ENCODE results near the gene C10orf71. TPM values are rescaled to one million over a fixed set of nuclear protein-coding genes. Genes with fewer than 3 reads are reported as not detected.

Gene C10orf71
- total RNA-seq, 2 experiments from 2014 or later, result not detected

DNA sequence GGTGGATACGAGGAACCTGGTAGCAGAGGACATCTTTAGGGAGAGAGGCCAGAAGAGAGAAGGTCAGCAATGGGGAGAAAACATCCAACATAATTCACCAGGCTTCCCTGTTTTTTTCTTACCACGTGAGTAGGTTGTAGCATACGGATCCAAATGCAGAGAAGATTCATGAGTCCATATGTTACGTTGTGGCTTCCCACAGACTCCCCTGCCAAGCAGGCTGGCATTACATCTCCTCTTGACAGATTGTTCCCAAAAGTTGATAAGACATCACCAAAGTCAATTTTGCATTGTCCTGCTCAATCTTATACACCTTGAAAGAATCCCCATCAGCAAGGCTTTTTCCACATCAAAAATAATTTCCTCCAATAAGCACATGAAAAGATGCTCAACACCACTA, 57.2 kb downstream of the C10orf71 start:
- Mint-ChIP-seq H3K27ac (no peak overlapping the region), H3K9me3 (no peaks in the 10 kb centered on the region), H3K27me3 (peaks cover 4% of the 10 kb centered on the region), H3K36me3 (no peaks in the 10 kb centered on the region), H3K4me1 (ENCODE audit: low read depth) (peaks cover 5% of the 10 kb centered on the region), H3K4me3 (no peak overlapping the region)
- CTCF ChIA-PET, result no interaction called here
- POLR2A ChIA-PET, result no interaction called here
- intact Hi-C loops (cut with micrococcal nuclease), result no loop called here
- no peak for DNase-seq

DNA sequence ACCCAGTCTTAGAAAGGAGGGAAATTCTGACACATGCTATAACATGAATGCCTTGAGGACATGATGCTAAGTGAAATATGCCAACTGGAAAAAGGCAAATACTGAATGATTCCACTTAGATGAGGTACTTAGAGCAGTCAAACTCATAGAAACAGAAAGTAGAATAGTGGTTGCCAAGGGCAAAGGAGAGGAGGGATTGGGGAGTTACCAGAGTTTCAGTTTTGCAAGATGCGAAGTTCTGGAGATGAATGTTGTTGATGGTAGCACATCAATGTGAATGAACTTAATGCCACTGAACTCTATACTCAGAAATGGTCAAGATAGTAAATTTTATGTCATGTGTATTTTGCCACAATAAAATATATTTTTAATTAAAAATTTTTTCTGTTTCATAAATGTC, 58.0 kb downstream of the C10orf71 start:
- Mint-ChIP-seq H3K9me3 (no peaks in the 10 kb centered on the region), H3K27me3 (peaks cover 4% of the 10 kb centered on the region), H3K4me3 (no peak overlapping the region), H3K4me1 (ENCODE audit: low read depth) (peaks cover 5% of the 10 kb centered on the region), H3K27ac (no peak overlapping the region), H3K36me3 (no peaks in the 10 kb centered on the region)
- ChIA-PET POLR2A (no interaction called here), CTCF (no interaction called here)
- no peak for DNase-seq
- intact Hi-C loops (cut with micrococcal nuclease), result no loop called here

DNA sequence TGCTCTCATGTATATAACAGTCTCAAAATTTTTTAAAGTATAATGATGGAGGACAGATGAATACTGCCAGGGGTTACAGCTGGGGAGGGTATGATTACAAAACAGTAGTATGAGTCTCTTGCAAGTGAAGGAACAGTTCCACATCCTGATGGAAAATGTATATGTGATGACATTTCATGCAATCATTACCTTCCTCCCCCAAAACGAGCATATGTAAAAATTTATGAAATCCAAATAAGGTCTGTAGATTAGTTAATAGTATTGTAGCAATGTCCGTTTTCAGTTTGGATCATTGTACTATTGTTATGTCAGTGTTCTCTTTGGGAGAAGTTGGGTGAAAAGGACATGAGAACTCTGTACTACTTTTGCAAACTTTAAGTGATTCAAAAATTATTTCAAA, 58.9 kb downstream of the C10orf71 start:
- H3K9me3 Mint-ChIP-seq, result no peaks in the 10 kb centered on the region
- peaks cover 4% of the 10 kb centered on the region for H3K27me3 Mint-ChIP-seq
- intact Hi-C loops (cut with micrococcal nuclease), result no loop called here
- POLR2A ChIA-PET, result no interaction called here
- CTCF ChIA-PET, result interaction anchor here (1.4 kb wide), 1 partner anchor 50 kb away, joined by 4 read pairs; no protein-coding TSS in a partner anchor
- no peak overlapping the region for H3K27ac Mint-ChIP-seq
- H3K4me1 Mint-ChIP-seq (ENCODE audit: low read depth), result peaks cover 5% of the 10 kb centered on the region
- H3K36me3 Mint-ChIP-seq, result no peaks in the 10 kb centered on the region
- DNase-seq, result no peak
- H3K4me3 Mint-ChIP-seq, result no peak overlapping the region

DNA sequence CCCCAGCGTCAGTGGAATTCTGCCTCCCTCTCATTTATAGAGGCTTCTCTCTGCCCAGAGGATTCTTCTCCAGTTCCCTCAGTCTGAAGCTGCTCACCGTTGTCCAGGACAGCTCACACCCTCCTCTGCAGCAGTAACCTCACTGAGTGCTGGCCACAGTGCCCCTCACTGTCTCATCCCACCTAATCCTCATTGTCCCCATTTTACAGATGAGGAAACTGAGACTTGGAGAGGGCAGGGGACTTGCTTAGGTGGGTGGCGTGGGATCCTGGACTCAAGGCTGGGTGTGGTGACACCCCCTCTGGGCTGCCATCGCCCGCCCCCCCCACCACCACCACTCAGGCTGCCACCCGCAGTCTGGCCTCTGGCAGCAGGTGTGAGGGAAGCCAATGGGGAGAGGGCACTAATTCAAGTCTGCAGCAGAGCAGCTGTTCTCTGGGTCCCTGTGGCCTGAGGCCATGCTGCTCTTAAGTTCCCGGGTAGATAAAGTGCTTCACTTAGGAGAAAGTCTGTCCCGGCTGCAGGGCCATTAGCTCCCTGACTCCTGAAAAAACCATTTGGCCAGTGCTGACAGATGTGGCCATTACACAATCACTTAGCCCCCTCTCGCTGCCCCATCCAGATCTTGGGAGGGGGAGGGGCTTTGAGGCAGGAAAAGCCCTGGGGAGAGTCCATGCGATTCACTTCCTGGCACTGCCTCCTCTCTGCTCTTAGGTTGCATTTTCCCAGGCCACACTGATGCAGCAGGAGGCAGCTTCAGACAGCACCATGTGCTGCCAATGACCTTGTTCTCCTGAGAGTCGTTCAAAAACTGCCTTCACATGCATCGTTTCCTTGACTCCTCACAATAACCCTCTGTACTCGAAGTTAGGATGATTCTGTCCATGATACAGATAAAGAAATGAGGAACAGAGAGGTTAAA, 60.6 kb downstream of the C10orf71 start:
- intact Hi-C loops (cut with micrococcal nuclease), result no loop called here
- Mint-ChIP-seq H3K4me1 (ENCODE audit: low read depth) (peaks cover 5% of the 10 kb centered on the region), H3K36me3 (no peaks in the 10 kb centered on the region), H3K27ac (no peak overlapping the region), H3K9me3 (no peaks in the 10 kb centered on the region), H3K4me3 (no peak overlapping the region), H3K27me3 (peaks cover 4% of the 10 kb centered on the region)
- ChIA-PET POLR2A (no interaction called here), CTCF (no interaction called here)
- DNase-seq, result no peak

DNA sequence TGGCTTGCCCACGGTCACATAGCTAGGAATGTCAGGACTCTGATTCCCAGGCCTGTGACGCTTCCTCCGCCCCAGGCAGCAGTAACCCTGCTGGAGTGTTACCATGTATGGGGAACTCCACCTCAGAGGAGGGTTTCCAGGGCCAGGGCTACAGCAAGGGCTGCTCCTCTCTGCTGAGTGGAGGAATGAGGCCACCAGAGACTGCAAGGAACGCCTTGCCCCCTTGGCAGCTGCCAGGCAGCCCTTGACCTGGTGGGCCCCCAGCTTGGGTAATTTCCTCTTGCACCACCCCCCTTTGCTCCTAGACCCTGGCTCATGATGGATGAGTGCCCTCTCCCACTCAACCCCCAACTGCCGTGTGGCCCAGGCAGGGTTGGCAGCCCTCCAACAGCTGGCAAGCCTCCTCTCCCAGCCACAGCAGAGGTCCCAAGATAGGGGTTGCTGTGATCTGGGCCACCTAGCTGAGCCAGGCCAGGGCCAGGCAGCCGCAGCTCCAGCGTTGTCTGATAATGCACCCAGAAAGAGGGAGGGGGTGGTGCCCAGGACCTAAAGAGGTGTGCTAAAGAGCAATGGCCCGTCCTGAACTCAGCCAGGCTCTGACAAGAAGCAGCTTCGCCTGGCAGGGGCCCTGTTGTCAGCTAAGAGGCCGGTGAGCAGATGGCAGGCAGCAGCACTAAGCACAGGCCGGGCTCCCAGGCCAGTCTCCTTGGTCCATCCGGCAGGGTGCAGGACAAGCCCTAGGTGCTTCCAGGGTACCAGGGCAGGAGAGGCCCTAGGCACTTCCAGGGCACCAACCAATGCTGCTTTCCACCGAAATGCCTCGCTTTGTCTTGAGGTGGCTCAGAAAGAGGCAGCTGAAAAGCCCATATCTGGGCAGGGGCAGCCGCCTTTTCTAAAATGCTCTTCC, 61.6 kb downstream of the C10orf71 start:
- no peak overlapping the region for H3K27ac Mint-ChIP-seq
- peaks cover 5% of the 10 kb centered on the region for H3K27me3 Mint-ChIP-seq
- POLR2A ChIA-PET, result no interaction called here
- no peaks in the 10 kb centered on the region for H3K9me3 Mint-ChIP-seq
- no peaks in the 10 kb centered on the region for H3K36me3 Mint-ChIP-seq
- peaks cover 5% of the 10 kb centered on the region for H3K4me1 Mint-ChIP-seq (ENCODE audit: low read depth)
- DNase-seq, result no peak
- intact Hi-C loops (cut with micrococcal nuclease), result no loop called here
- H3K4me3 Mint-ChIP-seq, result no peak overlapping the region
- CTCF ChIA-PET, result no interaction called here

DNA sequence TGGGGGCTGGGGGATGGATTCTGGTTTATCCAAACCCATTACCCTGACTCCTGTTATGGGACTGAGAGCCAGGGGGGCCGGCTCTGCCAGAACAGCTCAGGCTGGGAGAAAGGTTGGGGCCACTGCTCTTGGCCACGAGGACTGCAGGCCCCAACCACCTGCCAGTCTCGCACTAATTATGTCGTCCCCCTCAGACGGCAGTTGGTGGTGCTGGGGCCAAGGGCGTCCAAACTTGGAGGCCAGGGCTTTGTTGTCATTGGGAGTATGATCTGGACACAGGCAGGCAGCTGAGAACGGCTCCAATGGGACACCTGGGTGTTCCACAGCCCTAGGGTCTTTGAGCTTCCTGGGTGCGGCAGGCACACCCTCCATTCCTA, 62.2 kb downstream of the C10orf71 start:
- Mint-ChIP-seq H3K4me1 (ENCODE audit: low read depth) (peaks cover 5% of the 10 kb centered on the region), H3K9me3 (no peaks in the 10 kb centered on the region), H3K27ac (no peak overlapping the region), H3K36me3 (no peaks in the 10 kb centered on the region), H3K27me3 (peaks cover 5% of the 10 kb centered on the region), H3K4me3 (no peak overlapping the region)
- ChIA-PET CTCF (no interaction called here), POLR2A (no interaction called here)
- intact Hi-C loops (cut with micrococcal nuclease), result no loop called here
- no peak for DNase-seq

DNA sequence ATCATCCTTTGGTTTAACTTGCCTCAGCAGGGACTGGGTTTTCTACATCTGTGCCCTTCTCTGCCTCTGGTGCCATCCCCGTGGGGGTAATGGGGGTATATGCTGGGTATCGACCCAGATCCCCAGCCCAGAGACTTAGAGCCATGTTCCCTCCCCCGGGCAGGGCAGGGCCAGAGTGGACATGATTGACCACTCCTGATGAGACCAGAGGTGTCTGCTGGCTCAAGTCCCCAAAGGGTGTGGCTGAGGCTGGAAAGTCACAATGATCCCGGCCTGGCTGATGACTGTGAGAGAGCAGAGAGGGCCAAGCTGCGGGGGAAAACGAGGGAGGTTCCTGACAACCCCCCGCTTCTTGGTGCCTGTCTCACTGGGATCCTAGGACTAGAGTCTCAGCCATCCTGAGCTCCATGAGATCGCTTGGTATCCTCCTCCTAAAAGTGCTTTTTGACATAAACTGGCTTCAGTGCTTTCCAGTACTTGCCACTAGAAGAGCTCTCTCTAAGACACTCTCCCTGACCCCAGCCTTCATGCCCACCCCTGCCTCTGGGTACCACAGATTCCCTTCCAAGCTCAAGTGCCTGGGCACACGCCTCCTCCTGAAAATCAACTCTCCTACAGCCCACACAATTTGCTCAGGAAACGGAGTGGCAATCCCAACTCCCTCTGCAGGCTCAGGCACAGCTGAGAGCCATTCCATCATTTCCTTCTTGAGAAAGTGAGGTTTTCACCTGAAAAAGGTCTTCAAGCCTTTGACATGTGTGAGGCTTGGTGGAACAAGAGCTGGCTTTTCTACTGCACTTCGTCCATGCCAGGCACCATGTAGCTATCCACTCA, 63.0 kb downstream of the C10orf71 start:
- Mint-ChIP-seq H3K4me1 (ENCODE audit: low read depth) (peaks cover 1% of the 10 kb centered on the region), H3K4me3 (no peak overlapping the region), H3K27me3 (peaks cover 5% of the 10 kb centered on the region), H3K9me3 (no peaks in the 10 kb centered on the region), H3K36me3 (no peaks in the 10 kb centered on the region), H3K27ac (no peak overlapping the region)
- ChIA-PET CTCF (interaction anchor here (1.4 kb wide), 1 partner anchor 46 kb away, joined by 4 read pairs; no protein-coding TSS in a partner anchor), POLR2A (no interaction called here)
- DNase-seq, result no peak
- intact Hi-C loops (cut with micrococcal nuclease), result no loop called here

DNA sequence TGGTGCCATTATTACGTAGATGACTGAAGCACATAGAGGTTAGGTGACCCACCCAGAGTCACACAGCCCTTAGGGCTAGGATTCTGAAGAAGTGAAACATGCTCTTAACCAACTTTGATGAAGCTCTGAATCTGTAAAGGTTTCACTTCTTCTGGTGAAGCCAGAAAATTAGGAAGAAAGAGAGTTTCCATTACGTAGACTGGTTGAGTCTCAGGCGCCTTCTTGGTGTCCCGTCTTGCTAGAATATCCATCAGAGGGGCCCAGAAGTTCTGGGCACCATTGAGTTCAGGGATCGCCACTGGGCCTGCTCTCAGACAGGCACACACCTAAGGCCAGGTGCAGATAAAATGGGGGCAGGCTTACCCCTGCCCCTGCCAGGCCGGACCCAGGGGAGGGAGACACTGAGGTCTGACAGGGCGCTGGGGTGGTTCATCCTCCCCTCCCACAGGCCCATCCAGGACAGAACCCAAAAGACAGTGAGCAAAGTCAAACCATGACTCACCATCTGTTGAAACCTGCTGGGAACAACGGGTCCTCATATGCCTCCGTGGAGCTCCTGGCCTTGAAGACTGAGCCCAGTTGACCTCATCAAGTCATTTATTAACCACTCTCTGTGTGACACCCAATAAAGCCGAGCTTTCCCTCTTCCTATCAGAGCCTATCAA, 63.8 kb downstream of the C10orf71 start:
- ChIA-PET CTCF (interaction anchor here (1.4 kb wide), 1 partner anchor 45 kb away, joined by 4 read pairs; no protein-coding TSS in a partner anchor), POLR2A (no interaction called here)
- Mint-ChIP-seq H3K27me3 (peaks cover 5% of the 10 kb centered on the region), H3K9me3 (no peaks in the 10 kb centered on the region), H3K36me3 (no peaks in the 10 kb centered on the region), H3K4me3 (no peak overlapping the region), H3K27ac (no peak overlapping the region), H3K4me1 (ENCODE audit: low read depth) (no peaks in the 10 kb centered on the region)
- intact Hi-C loops (cut with micrococcal nuclease), result no loop called here
- DNase-seq, result no peak

DNA sequence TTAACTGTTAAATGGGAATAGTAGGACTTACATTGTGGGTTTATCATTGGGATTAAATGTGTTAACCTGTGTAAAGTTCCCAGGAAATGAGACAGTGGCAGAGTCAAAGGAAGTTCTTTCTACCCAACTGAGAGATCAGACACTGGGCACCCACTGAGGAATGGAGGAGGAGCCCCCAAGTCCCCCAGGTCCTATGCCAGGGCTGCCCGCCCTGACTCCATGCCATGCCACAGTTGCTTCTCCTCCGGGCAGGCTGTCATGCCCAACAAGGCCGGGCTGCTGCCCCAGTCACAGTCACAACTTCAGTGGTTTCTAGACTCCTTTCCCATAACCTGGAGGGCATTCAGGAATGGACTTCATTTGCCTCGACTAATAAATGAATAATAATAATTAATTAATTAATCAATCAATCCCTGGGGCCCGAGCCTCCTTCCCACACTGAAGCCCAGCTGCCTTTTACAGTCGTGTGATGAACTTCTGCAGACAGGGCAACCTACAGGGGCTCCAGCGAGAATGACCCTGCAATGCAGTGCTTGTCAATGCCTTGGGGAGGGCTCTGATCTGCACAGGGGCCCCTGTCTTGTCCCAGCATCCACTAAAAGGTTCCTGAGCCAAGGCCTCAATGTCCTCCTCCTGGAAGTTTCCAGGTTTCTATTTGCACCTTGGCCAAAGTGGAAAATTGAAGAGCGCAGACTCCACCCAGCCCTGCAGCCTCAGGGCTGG, 64.5 kb downstream of the C10orf71 start:
- ChIA-PET CTCF (no interaction called here), POLR2A (no interaction called here)
- Mint-ChIP-seq H3K36me3 (no peaks in the 10 kb centered on the region), H3K4me1 (ENCODE audit: low read depth) (no peaks in the 10 kb centered on the region), H3K4me3 (no peak overlapping the region), H3K9me3 (no peaks in the 10 kb centered on the region), H3K27ac (no peak overlapping the region), H3K27me3 (peaks cover 4% of the 10 kb centered on the region)
- intact Hi-C loops (cut with micrococcal nuclease), result no loop called here
- DNase-seq, result no peak

DNA sequence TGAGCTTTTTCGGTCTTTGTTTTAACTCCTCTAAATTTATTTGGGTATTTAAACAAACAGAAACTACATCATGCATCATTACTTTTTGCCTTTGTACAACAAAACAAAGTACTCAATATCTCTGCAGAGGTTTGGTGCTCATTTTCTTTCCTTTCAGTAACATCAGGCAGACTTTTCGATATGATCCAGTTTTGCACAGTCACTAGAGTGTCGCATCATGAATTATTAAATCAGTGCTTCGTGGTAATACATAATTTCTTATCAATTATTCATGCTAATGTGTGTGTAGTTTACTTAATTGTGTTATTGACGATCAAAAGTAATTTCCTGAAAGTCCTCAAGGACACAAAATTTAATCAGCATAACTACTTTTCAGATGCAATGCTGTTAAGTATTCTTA, 65.1 kb downstream of the C10orf71 start:
- Mint-ChIP-seq H3K36me3 (no peaks in the 10 kb centered on the region), H3K4me3 (no peak overlapping the region), H3K9me3 (no peaks in the 10 kb centered on the region), H3K27ac (no peak overlapping the region), H3K4me1 (ENCODE audit: low read depth) (no peaks in the 10 kb centered on the region), H3K27me3 (peaks cover 2% of the 10 kb centered on the region)
- DNase-seq, result no peak
- intact Hi-C loops (cut with micrococcal nuclease), result no loop called here
- ChIA-PET CTCF (no interaction called here), POLR2A (no interaction called here)

DNA sequence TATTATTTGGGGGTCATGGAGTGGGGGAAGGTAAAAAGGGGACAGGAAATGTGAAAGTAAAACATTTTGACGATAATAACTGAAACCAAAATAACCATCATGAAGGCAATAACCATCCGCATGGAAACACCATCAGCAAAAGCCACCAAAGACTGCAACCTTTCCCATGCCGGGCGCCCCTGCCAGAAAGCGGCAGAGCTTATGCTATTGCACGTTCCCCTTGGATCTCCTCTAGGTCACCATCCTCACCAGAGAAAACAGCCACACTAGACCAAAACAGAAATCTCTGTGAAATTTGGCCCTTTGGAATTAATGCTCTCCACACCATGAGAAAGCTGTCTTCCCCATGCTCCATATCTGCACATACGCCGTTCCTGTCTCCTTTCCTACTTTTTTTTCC, 65.8 kb downstream of the C10orf71 start:
- no peak overlapping the region for H3K27ac Mint-ChIP-seq
- intact Hi-C loops (cut with micrococcal nuclease), result no loop called here
- no peak overlapping the region for H3K4me3 Mint-ChIP-seq

More for the DNA sequence above, 65.8 kb downstream of the C10orf71 start:
- DNase-seq, result no peak
- CTCF ChIA-PET, result no interaction called here
- H3K36me3 Mint-ChIP-seq, result no peaks in the 10 kb centered on the region
- no peaks in the 10 kb centered on the region for H3K4me1 Mint-ChIP-seq (ENCODE audit: low read depth)
- H3K27me3 Mint-ChIP-seq, result peaks cover 2% of the 10 kb centered on the region
- POLR2A ChIA-PET, result no interaction called here
- H3K9me3 Mint-ChIP-seq, result no peaks in the 10 kb centered on the region
